B cell (primary cell): Measurements from ENCODE around the gene EFCAB3.

Experiments used
- EZH2 ChIP-seq: IDR thresholded peaks from 2 replicates; pipeline ENCODE4 v1.6.1; 2012; ENCODE audit warnings: borderline replicate concordance, low read depth, mild to moderate bottlenecking, moderate library complexity, low read length; ENCODE audit not compliant: insufficient read depth, poor library complexity, severe bottlenecking
- TF ChIP-seq, protein P1 (sequence below): fragments of 200-600 bp; IDR thresholded peaks from one replicate; pipeline ENCODE4 v1.8.0; 2022; ENCODE audit warnings: antibody characterized with exemption, mild to moderate bottlenecking

DNA sequence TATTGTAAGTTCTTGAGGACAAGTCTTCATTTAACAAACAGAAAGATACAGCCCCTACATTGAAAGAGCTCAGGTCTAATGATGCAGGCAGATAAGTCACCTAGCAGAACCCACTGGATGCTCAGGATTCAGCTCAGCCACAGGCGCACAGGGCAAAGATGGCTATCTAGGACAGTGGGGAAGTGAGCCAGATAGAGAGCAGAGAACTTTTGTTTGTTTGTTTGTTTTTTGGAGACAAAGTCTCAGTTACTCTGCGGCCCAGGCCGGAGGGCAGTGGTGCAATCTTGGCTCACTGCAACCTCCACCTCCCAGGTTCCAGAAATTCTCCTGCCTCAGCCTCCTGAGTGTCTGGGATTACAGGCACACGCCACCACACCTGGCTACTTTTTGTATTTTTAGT, 63.7 kb downstream of the EFCAB3 start:
- TF ChIP-seq, protein P1, sequence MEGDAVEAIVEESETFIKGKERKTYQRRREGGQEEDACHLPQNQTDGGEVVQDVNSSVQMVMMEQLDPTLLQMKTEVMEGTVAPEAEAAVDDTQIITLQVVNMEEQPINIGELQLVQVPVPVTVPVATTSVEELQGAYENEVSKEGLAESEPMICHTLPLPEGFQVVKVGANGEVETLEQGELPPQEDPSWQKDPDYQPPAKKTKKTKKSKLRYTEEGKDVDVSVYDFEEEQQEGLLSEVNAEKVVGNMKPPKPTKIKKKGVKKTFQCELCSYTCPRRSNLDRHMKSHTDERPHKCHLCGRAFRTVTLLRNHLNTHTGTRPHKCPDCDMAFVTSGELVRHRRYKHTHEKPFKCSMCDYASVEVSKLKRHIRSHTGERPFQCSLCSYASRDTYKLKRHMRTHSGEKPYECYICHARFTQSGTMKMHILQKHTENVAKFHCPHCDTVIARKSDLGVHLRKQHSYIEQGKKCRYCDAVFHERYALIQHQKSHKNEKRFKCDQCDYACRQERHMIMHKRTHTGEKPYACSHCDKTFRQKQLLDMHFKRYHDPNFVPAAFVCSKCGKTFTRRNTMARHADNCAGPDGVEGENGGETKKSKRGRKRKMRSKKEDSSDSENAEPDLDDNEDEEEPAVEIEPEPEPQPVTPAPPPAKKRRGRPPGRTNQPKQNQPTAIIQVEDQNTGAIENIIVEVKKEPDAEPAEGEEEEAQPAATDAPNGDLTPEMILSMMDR: no peak
- TF ChIP-seq EZH2: no peak
